ENCODE data around the gene ZNF503.
"Not testable (repeated sequence)": the region's sequence is repeated elsewhere in the genome, so short reads cannot be mapped to it uniquely, and the experiment has no call there.

Gene ZNF503

DNA sequence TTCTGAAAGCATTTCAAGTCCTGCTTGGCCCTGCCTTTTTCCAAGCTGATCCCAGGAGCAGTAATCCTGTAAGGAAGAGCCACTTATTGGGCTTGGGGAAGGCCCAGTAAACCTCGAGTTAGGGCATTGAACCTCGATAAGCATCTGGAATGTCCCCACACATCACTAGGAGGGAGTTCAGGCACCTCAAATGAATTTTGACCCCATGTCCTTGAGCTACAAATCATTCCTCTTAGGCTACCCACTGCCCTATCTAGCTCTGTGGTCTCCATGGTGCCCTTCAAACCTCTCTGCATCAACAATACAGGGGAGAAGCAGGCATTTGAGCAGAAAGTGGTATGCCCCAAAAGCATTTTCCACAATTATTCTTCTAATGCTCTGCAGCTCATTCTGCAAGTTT is 33.7 kb downstream of the ZNF503 start:
- no peak for DNase-seq (ENCODE audit: low read depth)
- TF ChIP-seq, protein P1, sequence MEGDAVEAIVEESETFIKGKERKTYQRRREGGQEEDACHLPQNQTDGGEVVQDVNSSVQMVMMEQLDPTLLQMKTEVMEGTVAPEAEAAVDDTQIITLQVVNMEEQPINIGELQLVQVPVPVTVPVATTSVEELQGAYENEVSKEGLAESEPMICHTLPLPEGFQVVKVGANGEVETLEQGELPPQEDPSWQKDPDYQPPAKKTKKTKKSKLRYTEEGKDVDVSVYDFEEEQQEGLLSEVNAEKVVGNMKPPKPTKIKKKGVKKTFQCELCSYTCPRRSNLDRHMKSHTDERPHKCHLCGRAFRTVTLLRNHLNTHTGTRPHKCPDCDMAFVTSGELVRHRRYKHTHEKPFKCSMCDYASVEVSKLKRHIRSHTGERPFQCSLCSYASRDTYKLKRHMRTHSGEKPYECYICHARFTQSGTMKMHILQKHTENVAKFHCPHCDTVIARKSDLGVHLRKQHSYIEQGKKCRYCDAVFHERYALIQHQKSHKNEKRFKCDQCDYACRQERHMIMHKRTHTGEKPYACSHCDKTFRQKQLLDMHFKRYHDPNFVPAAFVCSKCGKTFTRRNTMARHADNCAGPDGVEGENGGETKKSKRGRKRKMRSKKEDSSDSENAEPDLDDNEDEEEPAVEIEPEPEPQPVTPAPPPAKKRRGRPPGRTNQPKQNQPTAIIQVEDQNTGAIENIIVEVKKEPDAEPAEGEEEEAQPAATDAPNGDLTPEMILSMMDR (conservative IDR thresholded peaks at IDR 0.05; ENCODE audit: control insufficient read depth, insufficient read depth, low read depth, low read length) = no peak
- H3K4me3 ChIP-seq (ENCODE audit: control insufficient read depth, low read depth, low read length) = no peak overlapping the region

DNA sequence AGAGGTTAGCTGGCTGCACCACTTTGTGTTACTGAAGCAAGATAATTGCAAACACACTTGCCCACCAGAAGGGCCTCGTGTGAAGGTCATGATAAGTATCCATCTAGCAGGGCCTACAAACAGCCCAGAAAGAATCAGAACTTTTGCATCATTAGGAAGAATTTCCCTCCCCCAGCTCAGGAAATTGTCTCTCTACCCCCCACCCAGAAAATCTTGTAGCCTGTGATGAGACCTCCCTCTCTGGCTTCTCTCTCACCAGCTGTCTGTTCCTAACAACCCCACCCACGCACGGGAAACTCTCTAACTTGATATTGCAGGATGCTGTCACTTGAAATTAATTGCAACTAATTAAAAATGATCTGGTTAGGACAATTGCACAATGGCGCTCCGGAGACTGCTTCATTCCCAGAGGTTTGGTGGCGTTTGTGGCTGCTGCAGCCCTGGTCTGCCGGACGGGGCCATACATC is 34.5 kb downstream of the ZNF503 start:
- TF ChIP-seq, protein P1 (conservative IDR thresholded peaks at IDR 0.05; ENCODE audit: control insufficient read depth, insufficient read depth, low read depth, low read length) = no peak

DNA sequence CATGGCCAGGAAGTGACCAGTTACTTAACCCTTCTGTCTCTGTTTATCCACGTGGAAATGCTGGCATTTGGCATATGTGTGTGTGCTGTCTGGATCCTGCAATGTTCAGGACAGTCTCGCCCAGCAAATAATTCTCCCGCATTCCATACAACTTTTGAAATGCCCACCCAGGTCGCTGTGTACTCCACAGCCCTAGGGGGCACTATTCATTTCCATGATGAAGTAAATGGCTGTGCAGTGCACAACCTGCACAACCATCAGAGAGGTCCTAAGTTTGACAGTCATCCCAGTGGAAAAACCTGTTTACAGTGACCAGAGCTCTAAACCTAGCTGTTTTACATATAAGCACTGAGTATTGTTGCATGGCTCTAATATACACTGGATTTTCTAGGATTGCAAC is 38.1 kb downstream of the ZNF503 start:
- DNase-seq (ENCODE audit: low read depth) = no peak
- TF ChIP-seq, protein P1 (conservative IDR thresholded peaks at IDR 0.05; ENCODE audit: control insufficient read depth, insufficient read depth, low read depth, low read length) = no peak
- no peak overlapping the region for H3K4me3 ChIP-seq (ENCODE audit: control insufficient read depth, low read depth, low read length)

More for the DNA sequence above, 34.5 kb downstream of the ZNF503 start:
- H3K4me3 ChIP-seq (ENCODE audit: control insufficient read depth, low read depth, low read length) = no peak overlapping the region
- DNase-seq (ENCODE audit: low read depth) = no peak

DNA sequence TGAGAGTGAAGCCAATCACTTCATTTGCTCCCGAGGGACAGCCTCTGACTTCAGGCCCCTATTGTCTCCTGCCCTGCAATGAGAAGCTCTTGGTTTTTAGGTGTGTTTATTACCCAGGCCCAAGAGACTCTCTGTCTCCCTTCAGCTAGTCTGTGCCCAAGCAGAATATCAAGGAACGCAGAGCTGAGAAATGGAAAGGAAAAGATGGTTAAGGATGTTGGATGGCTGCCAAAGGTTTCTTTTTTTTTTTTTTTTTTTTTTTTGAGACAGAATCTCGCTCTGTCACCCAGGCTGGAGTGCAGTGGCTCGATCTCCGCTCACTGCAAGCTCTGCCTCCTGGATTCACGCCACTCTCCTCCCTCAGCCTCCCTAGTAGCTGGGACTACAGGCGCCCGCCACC is 41.7 kb downstream of the ZNF503 start:
- not testable (repeated sequence) for DNase-seq (ENCODE audit: low read depth); H3K4me3 ChIP-seq (ENCODE audit: control insufficient read depth, low read depth, low read length)

DNA sequence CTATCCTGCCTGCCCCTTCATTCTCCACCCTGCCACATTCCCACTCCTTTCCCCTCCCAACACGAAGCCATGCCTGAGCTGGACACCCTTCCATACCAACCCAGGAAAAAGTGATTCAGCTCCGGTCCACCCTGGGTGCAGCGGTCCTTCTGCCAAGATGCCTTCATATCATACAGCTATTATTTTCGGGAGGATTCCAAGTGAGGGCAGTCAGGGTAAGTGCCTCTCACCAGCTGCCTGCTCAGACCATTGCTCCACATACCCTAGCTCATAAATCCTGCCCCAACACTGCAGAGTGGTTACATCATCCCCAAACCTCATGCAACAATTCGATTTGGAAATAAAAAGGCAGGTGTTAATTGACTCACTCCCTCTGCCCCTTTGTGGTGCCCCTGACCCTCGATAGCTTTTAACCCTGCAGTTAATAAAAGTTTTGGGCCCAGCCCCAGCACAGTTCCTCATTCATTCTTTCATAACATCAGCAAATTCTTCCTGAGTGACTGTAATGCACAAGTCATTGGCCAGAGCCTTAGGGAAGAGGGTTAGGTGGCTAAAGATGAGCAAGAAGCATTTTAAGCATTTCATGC is 42.6 kb downstream of the ZNF503 start:
- peak; percentile 83 for DNase-seq (ENCODE audit: low read depth)
- H3K4me3 ChIP-seq (ENCODE audit: control insufficient read depth, low read depth, low read length) = no peak overlapping the region
- TF ChIP-seq, protein P1 (conservative IDR thresholded peaks at IDR 0.05; ENCODE audit: control insufficient read depth, insufficient read depth, low read depth, low read length) = no peak

DNA sequence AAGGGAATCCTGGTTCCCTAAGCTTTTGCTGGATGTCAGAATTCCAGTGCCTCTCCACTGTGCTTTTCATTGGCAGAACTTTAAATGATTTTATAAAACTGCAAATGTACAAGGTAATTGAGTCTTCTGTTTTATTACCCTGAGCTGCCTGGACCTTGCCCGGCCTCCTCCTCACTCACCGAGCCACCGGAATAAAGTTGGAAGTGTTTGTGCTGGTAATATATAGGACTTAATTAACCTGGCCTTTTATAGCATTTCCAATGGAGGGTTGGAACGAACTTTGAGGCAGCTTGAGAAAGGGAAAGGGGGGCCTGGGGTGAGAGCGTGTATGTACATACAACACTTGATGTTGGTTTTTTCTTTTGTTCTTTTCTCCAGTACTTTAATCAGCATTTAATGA is 43.4 kb downstream of the ZNF503 start:
- no peak for DNase-seq (ENCODE audit: low read depth)
- no peak overlapping the region for H3K4me3 ChIP-seq (ENCODE audit: control insufficient read depth, low read depth, low read length)
- TF ChIP-seq, protein P1 (conservative IDR thresholded peaks at IDR 0.05; ENCODE audit: control insufficient read depth, insufficient read depth, low read depth, low read length) = no peak

DNA sequence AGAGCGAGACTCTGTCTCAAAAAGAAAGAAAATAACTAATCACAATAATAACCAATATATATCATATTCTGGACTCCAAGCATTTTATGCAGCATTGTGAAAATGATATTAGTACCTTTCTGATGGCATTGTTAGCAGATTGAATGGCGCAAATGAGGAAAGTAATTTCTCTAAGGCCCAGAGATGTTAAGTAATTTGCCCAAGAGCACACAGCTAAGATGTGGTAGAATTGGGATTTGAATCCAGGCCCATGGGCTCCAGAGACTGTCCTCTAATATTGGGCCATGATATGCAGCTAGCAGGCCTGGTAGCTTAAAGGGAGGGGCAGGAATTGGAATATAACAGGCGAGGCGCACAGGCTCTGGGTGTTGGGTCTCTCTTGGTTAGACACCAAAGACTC is 44.1 kb downstream of the ZNF503 start:
- DNase-seq (ENCODE audit: low read depth) = no peak
- no peak overlapping the region for H3K4me3 ChIP-seq (ENCODE audit: control insufficient read depth, low read depth, low read length)
- TF ChIP-seq, protein P1 (conservative IDR thresholded peaks at IDR 0.05; ENCODE audit: control insufficient read depth, insufficient read depth, low read depth, low read length) = no peak

All from fibroblast of mammary gland (primary cell).